ENCODE data around the gene ABCB11. TPM values are rescaled to one million over a fixed set of nuclear protein-coding genes. Genes with fewer than 3 reads are reported as not detected.
A peak's percentile ranks its signal among the peaks of the same experiment; 100 is the strongest.

Gene ABCB11
- polyA plus RNA-seq, 3 donors: not detected

- peaks cover 2 to 3% of the 10 kb centered on the region in 2 donors for H3K27me3 ChIP-seq (ENCODE audit: control insufficient read depth in 2 of 2, insufficient read depth in 2 of 2, low read length in 2 of 2)
- peaks cover 5 to 6% of the 10 kb centered on the region in 2 donors for H3K4me1 ChIP-seq (ENCODE audit: control insufficient read depth in 1 of 2, insufficient read depth in 2 of 2, low read length in 2 of 2)
- H3K27me3 Mint-ChIP-seq (ENCODE audit: low read depth in 3 of 3): peaks cover 9 to 17% (median 9%) of the 10 kb centered on the region in 3 donors
- H3K36me3 Mint-ChIP-seq: no peaks in the 10 kb centered on the region
- H3K79me2 ChIP-seq (ENCODE audit: insufficient read depth, low read length): no peaks in the 10 kb centered on the region
- TF ChIP-seq CTCF (IDR thresholded peaks at IDR 0.05): no peak
- no peak overlapping the region for H3K9ac ChIP-seq (ENCODE audit: insufficient read depth, low read length, poor library complexity, severe bottlenecking)
- no peak overlapping the region for H3K4me3 ChIP-seq (replicated peaks in 1 of 3; ENCODE audit: low read depth in 2 of 3, low read length in 3 of 3)
- peaks cover 0 to 2% (median 0%) of the 10 kb centered on the region in 7 donors for H3K9me3 Mint-ChIP-seq
- H3K4me1 Mint-ChIP-seq: peaks cover 15% of the 10 kb centered on the region
- no peak overlapping the region for H2AFZ ChIP-seq (ENCODE audit: insufficient read depth, low read depth, low read length, poor library complexity, severe bottlenecking)
- no peak overlapping the region for H3K27ac Mint-ChIP-seq
- H3K36me3 ChIP-seq (replicated peaks in 1 of 2; ENCODE audit: control insufficient read depth in 1 of 2, insufficient read depth in 2 of 2, low read length in 2 of 2): no peaks in the 10 kb centered on the region
- no peak overlapping the region for H3K4me2 ChIP-seq (replicated peaks; ENCODE audit: extremely low read depth, low read length, poor library complexity, severe bottlenecking)
- no peak overlapping the region for H3K4me3 Mint-ChIP-seq
- no CpG with 5 or more reads among the region's 5 CpGs for WGBS (ENCODE audit: insufficient coverage)
- no peaks in the 10 kb centered on the region for H3K9me3 ChIP-seq (replicated peaks in 1 of 2; ENCODE audit: control insufficient read depth in 1 of 2, insufficient read depth in 1 of 2, low read length in 2 of 2)
- DNase-seq: no peak
- H4K20me1 ChIP-seq (ENCODE audit: insufficient read depth, low read length): no peaks in the 10 kb centered on the region
- no peak overlapping the region for H3K27ac ChIP-seq (ENCODE audit: low read depth in 1 of 2, low read length in 2 of 2)
- intact Hi-C loops (cut with micrococcal nuclease): no loop called here
These were observed 120.8 kb downstream of the ABCB11 start for GRCh38 chr2:168910330-168910729.

GRCh38 chr2:168907940-168908662 is 123.0 kb downstream of the ABCB11 start:
- DNase-seq: no peak
- H3K27ac Mint-ChIP-seq: peak overlapping the region in 1 of 7 donors; percentile 5
- TF ChIP-seq CTCF (IDR thresholded peaks at IDR 0.05): no peak
- H3K9ac ChIP-seq (ENCODE audit: insufficient read depth, low read length, poor library complexity, severe bottlenecking): no peak overlapping the region
- intact Hi-C loops (cut with micrococcal nuclease): no loop called here
- peaks cover 0 to 2% (median 0%) of the 10 kb centered on the region in 7 donors for H3K9me3 Mint-ChIP-seq
- no peaks in the 10 kb centered on the region for H4K20me1 ChIP-seq (ENCODE audit: insufficient read depth, low read length)
- WGBS (ENCODE audit: insufficient coverage): no CpG with 5 or more reads among the region's 8 CpGs
- H3K27ac ChIP-seq (ENCODE audit: low read depth in 1 of 2, low read length in 2 of 2): no peak overlapping the region
- no peaks in the 10 kb centered on the region for H3K9me3 ChIP-seq (replicated peaks in 1 of 2; ENCODE audit: control insufficient read depth in 1 of 2, insufficient read depth in 1 of 2, low read length in 2 of 2)
- peaks cover 2 to 3% of the 10 kb centered on the region in 2 donors for H3K27me3 ChIP-seq (ENCODE audit: control insufficient read depth in 2 of 2, insufficient read depth in 2 of 2, low read length in 2 of 2)
- H2AFZ ChIP-seq (ENCODE audit: insufficient read depth, low read depth, low read length, poor library complexity, severe bottlenecking): no peak overlapping the region
- H3K36me3 Mint-ChIP-seq: no peaks in the 10 kb centered on the region
- peaks cover 4 to 5% of the 10 kb centered on the region in 2 donors for H3K4me1 ChIP-seq (ENCODE audit: control insufficient read depth in 1 of 2, insufficient read depth in 2 of 2, low read length in 2 of 2)
- H3K79me2 ChIP-seq (ENCODE audit: insufficient read depth, low read length): no peaks in the 10 kb centered on the region
- H3K4me1 Mint-ChIP-seq: peaks cover 9% of the 10 kb centered on the region
- no peak overlapping the region for H3K4me2 ChIP-seq (replicated peaks; ENCODE audit: extremely low read depth, low read length, poor library complexity, severe bottlenecking)
- no peaks in the 10 kb centered on the region for H3K36me3 ChIP-seq (replicated peaks in 1 of 2; ENCODE audit: control insufficient read depth in 1 of 2, insufficient read depth in 2 of 2, low read length in 2 of 2)
- peaks cover 6 to 13% (median 6%) of the 10 kb centered on the region in 3 donors for H3K27me3 Mint-ChIP-seq (ENCODE audit: low read depth in 3 of 3)
- no peak overlapping the region for H3K4me3 Mint-ChIP-seq
- H3K4me3 ChIP-seq (replicated peaks in 1 of 3; ENCODE audit: low read depth in 2 of 3, low read length in 3 of 3): no peak overlapping the region

Measured in CD14-positive monocyte (primary cell).